ENCODE measurements around the gene HELZ2.
"Not testable (repeated sequence)": the region's sequence is repeated elsewhere in the genome, so short reads cannot be mapped to it uniquely, and the experiment has no call there.

Gene HELZ2

GRCh38 chr20:63610581-63611435 lies 36.8 kb upstream of the HELZ2 start:
- Mint-ChIP-seq H3K27me3 (ENCODE audit: low read depth) (no peaks in the 10 kb centered on the region), H3K9me3 (no peaks in the 10 kb centered on the region), H3K27ac (no peak overlapping the region), H3K4me3 (no peak overlapping the region), H3K36me3 (ENCODE audit: low read depth) (peaks cover 34% of the 10 kb centered on the region), H3K4me1 (ENCODE audit: low read depth) (no peaks in the 10 kb centered on the region)
- DNase-seq (ENCODE audit: low spot score), result no peak

- Mint-ChIP-seq H3K4me3 (no peak overlapping the region), H3K36me3 (ENCODE audit: low read depth) (peaks cover 24% of the 10 kb centered on the region), H3K4me1 (ENCODE audit: low read depth) (no peaks in the 10 kb centered on the region), H3K27ac (no peak overlapping the region), H3K27me3 (ENCODE audit: low read depth) (no peaks in the 10 kb centered on the region), H3K9me3 (peaks cover 4% of the 10 kb centered on the region)
- DNase-seq (ENCODE audit: low spot score), result no peak
Measured at GRCh38 chr20:63606686-63607085, 32.6 kb upstream of the HELZ2 start.

DNA sequence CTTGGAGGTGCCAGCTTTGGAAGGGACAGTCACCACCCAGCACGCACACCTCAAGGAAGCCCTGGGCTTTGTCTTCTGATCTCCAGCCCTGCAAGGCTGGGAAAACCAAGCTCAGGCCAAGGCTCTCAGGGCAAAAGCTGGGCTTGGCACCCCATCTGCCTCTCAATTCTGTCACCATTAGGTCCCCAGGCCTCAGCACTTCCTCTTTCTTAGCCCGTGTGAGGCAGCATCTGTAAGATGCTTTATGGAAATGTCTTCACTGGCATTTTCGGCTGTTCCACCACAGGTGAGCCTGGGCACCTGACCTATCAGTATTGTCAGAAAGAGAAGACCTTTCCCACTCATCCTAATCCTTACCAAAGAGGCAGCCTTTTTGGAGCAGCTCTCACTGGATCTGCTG lies 28.3 kb upstream of the HELZ2 start:
- Mint-ChIP-seq H3K4me1 (ENCODE audit: low read depth) (no peaks in the 10 kb centered on the region), H3K36me3 (ENCODE audit: low read depth) (peaks cover 45% of the 10 kb centered on the region), H3K9me3 (peaks cover 4% of the 10 kb centered on the region), H3K4me3 (no peak overlapping the region), H3K27ac (no peak overlapping the region), H3K27me3 (ENCODE audit: low read depth) (no peaks in the 10 kb centered on the region)
- no peak for DNase-seq (ENCODE audit: low spot score)

DNA sequence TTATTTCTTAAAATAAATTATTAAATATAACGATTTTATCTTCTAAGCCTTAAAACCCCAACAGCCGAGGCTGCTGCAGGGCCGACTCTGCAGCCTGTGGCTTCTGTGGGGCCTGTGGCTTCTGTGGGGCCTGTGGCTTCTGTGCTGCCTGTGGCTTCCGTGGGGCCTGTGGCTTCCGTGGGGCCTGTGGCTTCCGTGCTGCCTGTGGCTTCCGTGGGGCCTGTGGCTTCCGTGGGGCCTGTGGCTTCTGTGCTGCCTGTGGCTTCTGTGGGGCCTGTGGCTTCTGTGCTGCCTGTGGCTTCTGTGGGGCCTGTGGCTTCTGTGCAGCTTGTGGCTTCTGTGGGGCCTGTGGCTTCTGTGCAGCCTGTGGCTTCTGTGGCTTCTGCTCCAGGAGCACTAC lies 27.6 kb upstream of the HELZ2 start:
- not testable (repeated sequence) for H3K27ac Mint-ChIP-seq; DNase-seq (ENCODE audit: low spot score); H3K27me3 Mint-ChIP-seq (ENCODE audit: low read depth); H3K4me3 Mint-ChIP-seq; H3K9me3 Mint-ChIP-seq; H3K4me1 Mint-ChIP-seq (ENCODE audit: low read depth)
- peaks cover 41% of the 10 kb centered on the region for H3K36me3 Mint-ChIP-seq (ENCODE audit: low read depth)

- no peaks in the 10 kb centered on the region for H3K27me3 Mint-ChIP-seq (ENCODE audit: low read depth)
- H3K9me3 Mint-ChIP-seq, result peaks cover 4% of the 10 kb centered on the region
- peaks cover 47% of the 10 kb centered on the region for H3K36me3 Mint-ChIP-seq (ENCODE audit: low read depth)
- no peak for DNase-seq (ENCODE audit: low spot score)
- H3K27ac Mint-ChIP-seq, result no peak overlapping the region
- no peaks in the 10 kb centered on the region for H3K4me1 Mint-ChIP-seq (ENCODE audit: low read depth)
- H3K4me3 Mint-ChIP-seq, result no peak overlapping the region
Measured at GRCh38 chr20:63599396-63600050, 25.5 kb upstream of the HELZ2 start.

DNA sequence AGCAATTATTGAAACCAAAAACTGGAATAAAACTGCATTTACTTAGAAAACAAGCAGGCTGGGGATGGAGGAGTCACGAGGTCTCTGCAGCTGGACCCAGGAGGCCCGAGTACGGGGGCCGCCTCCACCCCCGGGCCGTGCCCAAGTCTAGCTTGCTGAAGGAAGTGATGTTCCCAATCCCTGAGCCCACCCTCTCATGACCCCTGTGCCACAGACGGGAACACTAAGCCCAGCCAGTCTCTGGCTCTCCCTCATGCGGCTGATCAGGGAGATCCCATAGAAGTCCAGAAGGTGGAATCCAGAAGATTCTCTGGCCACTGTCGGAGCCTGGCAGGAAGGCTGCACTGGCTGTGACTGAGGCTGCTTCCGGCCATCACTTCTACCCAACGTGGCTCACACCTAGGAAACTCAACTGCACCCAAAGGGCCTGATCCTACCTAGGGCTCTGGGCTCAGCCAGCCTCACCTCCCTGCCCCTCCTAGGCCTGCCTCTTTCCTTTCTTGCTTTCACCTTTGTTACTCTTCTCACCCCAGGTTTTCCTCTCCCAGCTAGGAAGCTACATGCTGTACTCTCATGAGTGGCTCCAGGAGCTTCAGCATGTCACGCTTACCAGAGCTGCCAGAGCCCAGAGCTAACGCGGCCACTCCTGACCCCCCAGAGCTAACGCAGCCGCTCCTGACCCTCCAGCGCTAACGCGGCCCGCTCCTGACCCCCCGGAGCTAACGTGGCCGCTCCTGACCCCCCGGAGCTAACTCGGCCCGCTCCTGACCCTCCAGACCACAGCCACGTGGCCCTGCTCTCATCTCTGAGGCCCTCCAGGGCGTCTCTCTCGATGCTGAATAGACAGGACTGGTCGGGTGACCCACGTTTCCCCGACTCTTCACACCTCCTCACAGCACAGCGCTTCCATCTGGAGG lies 24.7 kb upstream of the HELZ2 start:
- Mint-ChIP-seq H3K9me3 (peaks cover 4% of the 10 kb centered on the region), H3K4me3 (no peak overlapping the region), H3K4me1 (ENCODE audit: low read depth) (no peaks in the 10 kb centered on the region), H3K27me3 (ENCODE audit: low read depth) (no peaks in the 10 kb centered on the region), H3K27ac (no peak overlapping the region), H3K36me3 (ENCODE audit: low read depth) (peaks cover 44% of the 10 kb centered on the region)
- no peak for DNase-seq (ENCODE audit: low spot score)

GRCh38 chr20:63597651-63598478 lies 23.8 kb upstream of the HELZ2 start:
- Mint-ChIP-seq H3K4me3 (no peak overlapping the region), H3K9me3 (peaks cover 3% of the 10 kb centered on the region), H3K4me1 (ENCODE audit: low read depth) (no peaks in the 10 kb centered on the region), H3K27ac (no peak overlapping the region), H3K27me3 (ENCODE audit: low read depth) (no peaks in the 10 kb centered on the region), H3K36me3 (ENCODE audit: low read depth) (peaks cover 47% of the 10 kb centered on the region)
- DNase-seq (ENCODE audit: low spot score), result no peak

- H3K9me3 Mint-ChIP-seq, result no peaks in the 10 kb centered on the region
- no peak for DNase-seq (ENCODE audit: low spot score)
- no peak overlapping the region for H3K4me3 Mint-ChIP-seq
- no peaks in the 10 kb centered on the region for H3K27me3 Mint-ChIP-seq (ENCODE audit: low read depth)
- H3K36me3 Mint-ChIP-seq (ENCODE audit: low read depth), result peaks cover 40% of the 10 kb centered on the region
- H3K27ac Mint-ChIP-seq, result no peak overlapping the region
- no peaks in the 10 kb centered on the region for H3K4me1 Mint-ChIP-seq (ENCODE audit: low read depth)
Measured at GRCh38 chr20:63596423-63596822, 22.4 kb upstream of the HELZ2 start.

GRCh38 chr20:63595416-63596127 lies 21.5 kb upstream of the HELZ2 start:
- no peak for DNase-seq (ENCODE audit: low spot score)
- Mint-ChIP-seq H3K4me3 (no peak overlapping the region), H3K36me3 (ENCODE audit: low read depth) (peaks cover 40% of the 10 kb centered on the region), H3K27ac (no peak overlapping the region), H3K9me3 (no peaks in the 10 kb centered on the region), H3K27me3 (ENCODE audit: low read depth) (no peaks in the 10 kb centered on the region), H3K4me1 (ENCODE audit: low read depth) (no peaks in the 10 kb centered on the region)

- Mint-ChIP-seq H3K4me1 (ENCODE audit: low read depth) (no peaks in the 10 kb centered on the region), H3K9me3 (no peaks in the 10 kb centered on the region), H3K4me3 (no peak overlapping the region), H3K27me3 (ENCODE audit: low read depth) (no peaks in the 10 kb centered on the region), H3K36me3 (ENCODE audit: low read depth) (peaks cover 39% of the 10 kb centered on the region), H3K27ac (no peak overlapping the region)
- no peak for DNase-seq (ENCODE audit: low spot score)
Measured at GRCh38 chr20:63594043-63594561, 20.1 kb upstream of the HELZ2 start.

DNA sequence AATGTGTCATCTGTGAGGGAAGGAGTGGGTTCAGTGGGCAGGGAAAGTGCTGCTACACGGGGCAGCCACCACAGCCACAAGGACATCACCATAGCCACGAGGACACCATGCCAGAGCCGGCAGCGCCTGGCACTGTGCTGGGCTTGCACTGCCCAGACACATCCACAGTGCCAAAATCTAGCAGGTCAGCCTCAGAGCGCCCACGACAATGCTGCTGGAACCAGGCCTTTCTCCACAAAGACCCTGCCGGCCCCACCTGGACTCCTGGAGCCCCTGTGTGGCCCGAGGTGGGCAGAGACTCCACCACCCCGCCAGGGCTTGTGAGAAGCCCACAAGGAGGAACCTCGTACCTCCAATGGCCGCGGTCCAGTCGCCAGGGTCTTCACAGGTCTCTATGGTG lies 18.6 kb upstream of the HELZ2 start:
- H3K9me3 Mint-ChIP-seq, result no peaks in the 10 kb centered on the region
- peaks cover 3% of the 10 kb centered on the region for H3K4me1 Mint-ChIP-seq (ENCODE audit: low read depth)
- no peak overlapping the region for H3K4me3 Mint-ChIP-seq
- no peak for DNase-seq (ENCODE audit: low spot score)
- H3K27ac Mint-ChIP-seq, result no peak overlapping the region
- H3K36me3 Mint-ChIP-seq (ENCODE audit: low read depth), result peaks cover 35% of the 10 kb centered on the region
- no peaks in the 10 kb centered on the region for H3K27me3 Mint-ChIP-seq (ENCODE audit: low read depth)

- H3K4me3 Mint-ChIP-seq, result no peak overlapping the region
- no peak overlapping the region for H3K27ac Mint-ChIP-seq
- H3K36me3 Mint-ChIP-seq (ENCODE audit: low read depth), result peaks cover 35% of the 10 kb centered on the region
- H3K4me1 Mint-ChIP-seq (ENCODE audit: low read depth), result peaks cover 3% of the 10 kb centered on the region
- H3K9me3 Mint-ChIP-seq, result no peaks in the 10 kb centered on the region
- H3K27me3 Mint-ChIP-seq (ENCODE audit: low read depth), result no peaks in the 10 kb centered on the region
- DNase-seq (ENCODE audit: low spot score), result no peak
Measured at GRCh38 chr20:63591786-63592355, 17.8 kb upstream of the HELZ2 start.
